ENCODE data around the gene UGT1A9.
"Not testable (repeated sequence)": the region's sequence is repeated elsewhere in the genome, so short reads cannot be mapped to it uniquely, and the experiment has no call there.

UGT1A9 gene

DNA sequence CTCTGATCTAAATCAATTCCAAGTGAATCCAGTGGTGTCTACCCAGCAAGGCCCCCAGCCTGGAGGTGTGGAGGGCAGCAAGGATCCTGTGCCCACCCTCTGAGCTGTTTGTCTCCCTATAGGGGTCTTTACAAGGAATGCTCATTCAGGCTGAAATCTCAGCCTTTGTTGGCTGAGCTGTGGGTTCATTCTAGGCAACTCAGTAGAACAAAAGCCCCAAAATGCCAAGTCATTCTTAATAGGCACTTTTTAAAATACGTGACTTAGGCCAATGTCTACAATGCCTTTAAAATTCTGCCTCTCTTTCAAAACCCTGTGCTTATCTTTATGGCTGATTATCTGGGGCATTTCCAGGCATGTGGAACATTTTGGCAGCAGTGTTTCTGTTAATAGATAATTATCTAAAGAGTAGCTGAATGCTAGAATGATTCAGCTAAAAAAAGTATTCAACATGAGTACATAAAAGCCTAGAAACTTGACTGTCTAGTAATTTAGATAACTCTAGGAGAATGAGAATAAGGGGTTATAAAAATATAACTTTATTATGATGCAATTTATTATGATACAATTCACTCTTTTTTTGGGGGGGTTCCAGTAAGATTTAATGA, 28.4 kb downstream of the UGT1A9 start:
- DNase-seq, result no peak
- H3K9ac ChIP-seq (ENCODE audit: low read length), result no peak overlapping the region

DNA sequence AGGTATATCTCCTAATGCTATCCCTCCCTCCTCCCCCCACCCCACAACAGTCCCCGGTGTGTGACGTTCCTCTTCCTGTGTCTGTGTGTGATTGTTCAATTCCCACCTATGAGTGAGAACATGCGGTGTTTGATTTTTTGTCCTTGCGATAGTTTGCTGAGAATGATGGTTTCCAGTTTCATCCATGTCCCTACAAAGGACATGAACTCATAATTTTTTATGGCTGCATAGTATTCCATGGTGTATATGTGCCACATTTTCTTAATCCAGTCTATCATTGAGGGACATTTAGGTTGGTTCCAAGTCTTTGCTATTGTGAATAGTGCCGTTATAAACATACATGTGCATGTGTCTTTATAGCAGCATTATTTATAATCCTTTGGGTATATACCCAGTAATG, 29.1 kb downstream of the UGT1A9 start:
- H3K27ac ChIP-seq (ENCODE audit: low read length); H3K27me3 ChIP-seq (replicated peaks; ENCODE audit: insufficient read depth, low read length); H4K20me1 ChIP-seq (ENCODE audit: insufficient read depth, low read length); H3K9ac ChIP-seq (ENCODE audit: low read length); H3K4me3 ChIP-seq (ENCODE audit: low read length); H3K9me3 ChIP-seq (replicated peaks; ENCODE audit: insufficient read depth, low read length); DNase-seq; H3K4me2 ChIP-seq (ENCODE audit: low read depth, low read length); H3K9me2 ChIP-seq (replicated peaks; ENCODE audit: insufficient read depth, low read length); H3K4me1 ChIP-seq (ENCODE audit: low read length); H2AFZ ChIP-seq (ENCODE audit: low read length); H3F3A ChIP-seq (ENCODE audit: insufficient read depth, low read length); H3K79me2 ChIP-seq (ENCODE audit: low read length); H3K36me3 ChIP-seq (replicated peaks; ENCODE audit: insufficient read depth, low read length): not testable (repeated sequence)

More for the DNA sequence above, 28.4 kb downstream of the UGT1A9 start:
- Histone ChIP-seq H3K27me3 (replicated peaks; ENCODE audit: insufficient read depth, low read length) (no peaks in the 10 kb centered on the region), H2AFZ (ENCODE audit: low read length) (no peak overlapping the region), H3K9me3 (replicated peaks; ENCODE audit: insufficient read depth, low read length) (no peaks in the 10 kb centered on the region), H3K9me2 (replicated peaks; ENCODE audit: insufficient read depth, low read length) (no peaks in the 10 kb centered on the region), H3F3A (ENCODE audit: insufficient read depth, low read length) (no peaks in the 10 kb centered on the region), H4K20me1 (ENCODE audit: insufficient read depth, low read length) (no peaks in the 10 kb centered on the region), H3K36me3 (replicated peaks; ENCODE audit: insufficient read depth, low read length) (no peaks in the 10 kb centered on the region), H3K4me1 (ENCODE audit: low read length) (no peaks in the 10 kb centered on the region), H3K79me2 (ENCODE audit: low read length) (no peaks in the 10 kb centered on the region), H3K4me2 (ENCODE audit: low read depth, low read length) (no peak overlapping the region), H3K27ac (ENCODE audit: low read length) (no peak overlapping the region), H3K4me3 (ENCODE audit: low read length) (no peak overlapping the region)
- TF ChIP-seq EZH2phosphoT487 (IDR thresholded peaks at IDR 0.05; ENCODE audit: low read length), result no peak

DNA sequence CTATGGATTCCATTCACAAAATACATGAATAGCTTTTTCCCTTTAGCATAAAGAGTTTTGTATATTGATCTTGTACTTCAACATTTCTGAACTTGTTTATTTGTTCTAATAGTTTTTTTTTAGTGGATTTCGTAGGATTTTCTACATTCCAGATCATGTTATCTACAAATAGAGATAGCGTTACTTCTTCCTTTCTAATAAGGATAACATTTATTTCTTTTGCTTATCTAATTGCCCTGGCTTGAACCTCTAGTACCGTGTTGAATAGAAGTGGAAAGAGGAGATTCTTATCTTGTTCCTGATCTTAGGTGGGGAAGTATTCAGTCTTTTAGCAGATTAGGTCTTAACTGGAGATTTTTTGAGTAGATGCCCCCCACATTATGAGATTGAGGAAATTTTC, 30.5 kb downstream of the UGT1A9 start:
- H4K20me1 ChIP-seq (ENCODE audit: insufficient read depth, low read length), result no peaks in the 10 kb centered on the region
- no peaks in the 10 kb centered on the region for H3K9me2 ChIP-seq (replicated peaks; ENCODE audit: insufficient read depth, low read length)
- H3K4me1 ChIP-seq (ENCODE audit: low read length), result no peaks in the 10 kb centered on the region
- no peaks in the 10 kb centered on the region for H3K79me2 ChIP-seq (ENCODE audit: low read length)
- no peak overlapping the region for H3K4me3 ChIP-seq (ENCODE audit: low read length)
- no peak for DNase-seq
- TF ChIP-seq CTCF (IDR thresholded peaks at IDR 0.05; ENCODE audit: low read length), result no peak
- no peak for TF ChIP-seq EZH2 (optimal IDR thresholded peaks at IDR 0.05; ENCODE audit: low read depth, low read length)
- TF ChIP-seq EZH2phosphoT487 (IDR thresholded peaks at IDR 0.05; ENCODE audit: low read length), result no peak
- no peak overlapping the region for H3K4me2 ChIP-seq (ENCODE audit: low read depth, low read length)
- no peaks in the 10 kb centered on the region for H3K9me3 ChIP-seq (replicated peaks; ENCODE audit: insufficient read depth, low read length)
- H3F3A ChIP-seq (ENCODE audit: insufficient read depth, low read length), result no peaks in the 10 kb centered on the region
- no peak overlapping the region for H2AFZ ChIP-seq (ENCODE audit: low read length)
- no peak overlapping the region for H3K27ac ChIP-seq (ENCODE audit: low read length)
- H3K36me3 ChIP-seq (replicated peaks; ENCODE audit: insufficient read depth, low read length), result no peaks in the 10 kb centered on the region
- no peak overlapping the region for H3K9ac ChIP-seq (ENCODE audit: low read length)
- no peaks in the 10 kb centered on the region for H3K27me3 ChIP-seq (replicated peaks; ENCODE audit: insufficient read depth, low read length)

- H2AFZ ChIP-seq (ENCODE audit: low read length), result no peak overlapping the region
- H3K9me3 ChIP-seq (replicated peaks; ENCODE audit: insufficient read depth, low read length), result no peaks in the 10 kb centered on the region
- H3F3A ChIP-seq (ENCODE audit: insufficient read depth, low read length), result no peaks in the 10 kb centered on the region
- no peak for TF ChIP-seq CTCF (IDR thresholded peaks at IDR 0.05; ENCODE audit: low read length)
- TF ChIP-seq EZH2 (optimal IDR thresholded peaks at IDR 0.05; ENCODE audit: low read depth, low read length), result no peak
- TF ChIP-seq EZH2phosphoT487 (IDR thresholded peaks at IDR 0.05; ENCODE audit: low read length), result no peak
- no peak overlapping the region for H3K4me2 ChIP-seq (ENCODE audit: low read depth, low read length)
- no peaks in the 10 kb centered on the region for H3K4me1 ChIP-seq (ENCODE audit: low read length)
- DNase-seq, result no peak
- H3K79me2 ChIP-seq (ENCODE audit: low read length), result no peaks in the 10 kb centered on the region
- H3K36me3 ChIP-seq (replicated peaks; ENCODE audit: insufficient read depth, low read length), result no peaks in the 10 kb centered on the region
- H3K9me2 ChIP-seq (replicated peaks; ENCODE audit: insufficient read depth, low read length), result no peaks in the 10 kb centered on the region
- H3K4me3 ChIP-seq (ENCODE audit: low read length), result no peak overlapping the region
- H3K27me3 ChIP-seq (replicated peaks; ENCODE audit: insufficient read depth, low read length), result no peaks in the 10 kb centered on the region
- H3K9ac ChIP-seq (ENCODE audit: low read length), result no peak overlapping the region
- no peaks in the 10 kb centered on the region for H4K20me1 ChIP-seq (ENCODE audit: insufficient read depth, low read length)
- H3K27ac ChIP-seq (ENCODE audit: low read length), result no peak overlapping the region
Measured at GRCh38 chr2:233705911-233706506, 34.3 kb downstream of the UGT1A9 start.

Measured in MM.1S (cell line).